Gastroesophageal sphincter (tissue), 4 donors: ENCODE data around the gene KCP. TPM values are rescaled to one million over a fixed set of nuclear protein-coding genes. Genes with fewer than 3 reads are reported as not detected.

ENCODE experiments used
- ATAC-seq: fragments of 150-250 bp; one replicate; pipeline ENCODE4 v1.9.1; 2016; ENCODE audit warnings: mild to moderate bottlenecking, moderate library complexity
- H3K27ac ChIP-seq, 4 donors: fragments of 200-600 bp; sonication (generic) in 3 of 4; 1 replicate in 3 of 4; 2 replicates in 1 of 4; pipeline ENCODE4 v1.5.1; 2016 to 2019
- H3K27me3 ChIP-seq: fragments of 200-600 bp; sonication (generic); one replicate; pipeline ENCODE4 v1.5.1; 2019
- H3K36me3 ChIP-seq, 2 donors: fragments of 200-600 bp; sonication (generic); one replicate each; pipeline ENCODE4 v1.5.1; 2019; ENCODE audit warnings: control low read depth in 1 of 2
- H3K4me1 ChIP-seq, 3 donors: fragments of 200-600 bp; sonication (generic); 1 replicate in 2 of 3; 2 replicates in 1 of 3; pipeline ENCODE4 v1.5.1; 2016 to 2019; ENCODE audit warnings: control low read depth in 2 of 3
- H3K4me3 ChIP-seq, 2 donors: fragments of 200-600 bp; sonication (generic); one replicate each; pipeline ENCODE4 v1.5.1; 2019; ENCODE audit warnings: mild to moderate bottlenecking in 1 of 2, moderate library complexity in 1 of 2
- H3K9me3 ChIP-seq, 3 donors: fragments of 200-600 bp; sonication (generic); one replicate each; pipeline ENCODE4 v1.5.1; 2017 to 2019; ENCODE audit warnings: control low read depth in 2 of 3
- EP300 ChIP-seq: sonication (generic); formaldehyde crosslinking; IDR thresholded peaks from one replicate; pipeline ENCODE4 v1.6.1; 2017; ENCODE audit warnings: antibody characterized with exemption, mild to moderate bottlenecking
- POLR2A ChIP-seq, 2 donors: fragments of 450-650 bp; IDR thresholded peaks; one replicate each; pipeline ENCODE4 v1.6.1; 2017; ENCODE audit warnings: antibody characterized with exemption in 2 of 2, mild to moderate bottlenecking in 2 of 2, moderate library complexity in 1 of 2
- POLR2AphosphoS5 ChIP-seq: sonication (generic); formaldehyde crosslinking; IDR thresholded peaks from one replicate; pipeline ENCODE4 v1.6.1; 2017; ENCODE audit warnings: antibody characterized with exemption
- WGBS, 2 donors: methylation state at CpG; one replicate each; pipeline ENCODE4 v1.1.5; 2018; ENCODE audit warnings: low coverage in 1 of 2; 5-methylcytosine and 5-hydroxymethylcytosine counted together
- total RNA-seq, 4 donors: library from RNA; depleted of rRNA; stranded (reverse); fragments of >200 nt; gene quantifications; one replicate each; pipeline ENCODE4 v1.1.0, GENCODE V29; 2016
- TF ChIP-seq, protein P1 (sequence below), 4 experiments: fragments of 200-600 bp in 2 of 4; fragments of 450-650 bp in 2 of 4; sonication (generic) in 1 of 4; IDR thresholded peaks; one replicate each; pipeline ENCODE4 v1.5.1; 2017 to 2019; ENCODE audit warnings: antibody characterized with exemption in 4 of 4, mild to moderate bottlenecking in 2 of 4, moderate library complexity in 2 of 4

The KCP gene
- under 1 TPM in 2 of 4 donors, not detected in 2; 0.31 to 0.67 TPM for total RNA-seq

DNA sequence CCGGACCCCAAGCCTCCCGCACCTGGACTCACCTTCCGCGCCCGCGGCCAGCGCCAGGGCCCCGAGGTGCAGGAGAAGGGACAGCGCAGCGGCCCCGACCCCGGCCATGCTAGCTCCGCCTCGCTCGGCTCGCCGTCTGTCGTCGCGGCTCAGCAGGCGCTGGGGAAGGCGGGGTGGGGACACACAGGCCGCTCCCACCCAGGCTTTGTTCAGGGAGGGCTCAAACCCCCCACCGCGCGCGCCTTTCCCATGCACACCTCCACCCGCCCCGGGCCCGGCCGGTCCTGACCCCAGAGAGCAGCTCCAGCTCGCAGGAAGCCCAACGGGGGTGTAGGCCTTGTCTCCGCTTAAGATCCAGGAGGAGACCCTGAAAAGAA is at the start of gene KCP:
KCP (minus strand) TSS at position 141 of the 377 bp plus-strand sequence; CDS start at position 108, 33 bp downstream.
- ATAC-seq = no peak
- WGBS, 2 donors = 38 to 100% methylated on average over 1 to 2 of the region's 34 CpGs
- peaks cover 79% of the 10 kb centered on the region for H3K27me3 ChIP-seq

DNA sequence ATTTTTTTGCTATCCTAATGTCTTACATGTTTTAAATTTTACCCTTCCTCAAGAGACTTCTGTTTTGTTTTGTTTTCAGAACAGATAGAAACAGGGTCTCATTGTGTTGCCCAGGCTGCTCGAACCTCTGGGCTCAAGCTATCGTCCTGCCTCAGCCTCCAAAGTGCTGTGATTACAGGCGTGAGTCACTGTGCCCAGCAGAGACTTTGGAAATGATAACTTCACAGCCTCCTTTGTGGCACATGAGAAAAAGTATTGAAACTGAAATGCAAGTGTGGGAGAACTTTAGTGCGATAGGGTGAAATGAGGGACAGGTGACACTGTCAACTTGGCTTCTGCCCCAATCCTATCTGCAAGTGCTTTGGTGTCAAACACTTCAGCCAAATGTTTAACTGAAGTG is 48.8 kb upstream of the KCP start:
- no peak for TF ChIP-seq EP300
- no peak for TF ChIP-seq POLR2AphosphoS5
- TF ChIP-seq, protein P1, sequence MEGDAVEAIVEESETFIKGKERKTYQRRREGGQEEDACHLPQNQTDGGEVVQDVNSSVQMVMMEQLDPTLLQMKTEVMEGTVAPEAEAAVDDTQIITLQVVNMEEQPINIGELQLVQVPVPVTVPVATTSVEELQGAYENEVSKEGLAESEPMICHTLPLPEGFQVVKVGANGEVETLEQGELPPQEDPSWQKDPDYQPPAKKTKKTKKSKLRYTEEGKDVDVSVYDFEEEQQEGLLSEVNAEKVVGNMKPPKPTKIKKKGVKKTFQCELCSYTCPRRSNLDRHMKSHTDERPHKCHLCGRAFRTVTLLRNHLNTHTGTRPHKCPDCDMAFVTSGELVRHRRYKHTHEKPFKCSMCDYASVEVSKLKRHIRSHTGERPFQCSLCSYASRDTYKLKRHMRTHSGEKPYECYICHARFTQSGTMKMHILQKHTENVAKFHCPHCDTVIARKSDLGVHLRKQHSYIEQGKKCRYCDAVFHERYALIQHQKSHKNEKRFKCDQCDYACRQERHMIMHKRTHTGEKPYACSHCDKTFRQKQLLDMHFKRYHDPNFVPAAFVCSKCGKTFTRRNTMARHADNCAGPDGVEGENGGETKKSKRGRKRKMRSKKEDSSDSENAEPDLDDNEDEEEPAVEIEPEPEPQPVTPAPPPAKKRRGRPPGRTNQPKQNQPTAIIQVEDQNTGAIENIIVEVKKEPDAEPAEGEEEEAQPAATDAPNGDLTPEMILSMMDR (IDR thresholded peaks at IDR 0.05) = no peak
- no peak for TF ChIP-seq POLR2A (IDR thresholded peaks at IDR 0.05)
- Histone ChIP-seq H3K27me3 (no peaks in the 10 kb centered on the region), H3K4me1 (peaks cover 0 to 6% (median 0%) of the 10 kb centered on the region in 3 donors), H3K27ac (no peak overlapping the region), H3K36me3 (peaks cover 0 to 94% of the 10 kb centered on the region in 2 donors), H3K4me3 (no peak overlapping the region), H3K9me3 (no peaks in the 10 kb centered on the region)
- no peak for ATAC-seq
- WGBS, 2 donors = 100% methylated on average over 1 to 4 of the region's 4 CpGs

More for the DNA sequence above, at the start of gene KCP:
- H3K4me3 ChIP-seq = peak within 1 kb of the TSS in 1 of 2 donors; percentile 40
- TF ChIP-seq, protein P1 (IDR thresholded peaks at IDR 0.05) = no peak
- H3K9me3 ChIP-seq = no peaks in the 10 kb centered on the region
- H3K4me1 ChIP-seq = peaks cover 0 to 26% (median 12%) of the 10 kb centered on the region in 3 donors
- no peaks in the 10 kb centered on the region for H3K36me3 ChIP-seq
- no peak within 1 kb of the TSS for H3K27ac ChIP-seq

DNA sequence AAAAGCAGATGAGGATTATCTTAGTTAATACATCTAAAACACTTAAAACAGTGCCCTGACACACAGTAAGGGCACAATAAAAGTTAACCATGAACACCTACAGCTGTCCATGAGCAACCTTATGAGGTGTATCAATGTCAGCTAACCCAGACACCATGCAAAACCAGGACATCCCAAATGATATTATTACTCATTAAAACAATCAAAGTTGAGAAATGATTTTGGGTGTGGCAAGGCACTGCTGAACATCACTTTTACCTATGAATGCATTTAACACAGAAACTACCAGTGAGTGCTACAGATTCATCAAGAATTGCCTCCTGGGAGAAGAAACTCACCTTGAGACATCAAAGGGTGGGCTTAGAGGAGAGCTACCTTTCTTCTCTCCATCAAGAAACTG is 45.5 kb upstream of the KCP start:
- Histone ChIP-seq H3K36me3 (peaks cover 4 to 94% of the 10 kb centered on the region in 2 donors), H3K27ac (no peak overlapping the region), H3K4me3 (no peak overlapping the region), H3K27me3 (no peaks in the 10 kb centered on the region), H3K4me1 (no peaks in the 10 kb centered on the region), H3K9me3 (no peaks in the 10 kb centered on the region)
- TF ChIP-seq, protein P1 (IDR thresholded peaks at IDR 0.05) = no peak
- TF ChIP-seq POLR2A (IDR thresholded peaks at IDR 0.05) (no peak), POLR2AphosphoS5 (no peak), EP300 (no peak)
- no peak for ATAC-seq

DNA sequence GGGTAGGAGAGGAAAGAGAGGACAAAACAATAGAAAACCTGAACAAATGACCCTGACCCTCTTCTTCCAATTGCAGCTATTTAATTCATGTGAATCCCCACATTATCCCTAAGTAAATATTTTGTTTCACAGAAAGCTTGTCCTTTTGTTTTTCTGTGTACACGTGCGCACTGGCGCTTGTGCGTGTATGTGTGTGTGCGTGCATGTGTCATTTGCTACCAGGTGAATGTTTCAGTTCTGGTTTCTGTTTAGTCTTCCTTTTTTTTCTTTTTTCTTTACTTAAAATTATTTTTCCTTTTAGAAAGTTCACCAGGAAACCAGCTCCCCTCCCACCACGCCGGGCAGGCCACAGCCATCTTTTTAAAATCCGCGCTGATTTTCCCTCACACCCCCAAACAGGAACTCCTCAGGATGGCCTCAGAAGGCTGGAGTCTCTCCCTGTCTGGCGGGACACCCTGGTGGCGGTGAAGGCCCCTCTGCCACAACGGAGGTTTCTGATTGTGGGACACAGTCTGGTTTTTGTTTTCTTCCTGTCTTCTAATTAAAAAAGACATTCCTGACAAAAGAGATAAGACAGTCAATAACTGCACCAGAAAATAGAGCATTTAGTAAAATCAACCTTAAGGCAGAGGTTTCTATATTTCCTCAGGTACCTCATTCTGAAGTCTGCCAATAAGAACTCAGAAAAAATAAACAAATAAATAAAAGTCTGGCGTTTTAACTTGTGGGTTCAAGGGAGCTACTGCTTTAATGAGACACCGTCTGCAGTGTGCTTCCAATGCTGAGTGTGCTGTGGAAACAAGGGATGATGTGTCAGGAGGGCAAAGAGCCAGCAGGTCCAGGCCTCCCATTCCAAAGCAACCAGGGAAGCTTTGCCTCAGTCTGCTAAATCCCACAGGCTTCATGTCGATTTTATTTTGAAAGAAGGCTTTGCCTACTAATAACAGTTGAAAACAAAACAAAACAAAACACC is 44.6 kb upstream of the KCP start:
- peaks cover 4 to 92% of the 10 kb centered on the region in 2 donors for H3K36me3 ChIP-seq

More for the DNA sequence above, 44.6 kb upstream of the KCP start:
- 62 to 73% methylated on average over 13 to 15 of the region's 15 CpGs for WGBS, 2 donors
- Histone ChIP-seq H3K9me3 (no peaks in the 10 kb centered on the region), H3K4me3 (no peak overlapping the region), H3K27ac (no peak overlapping the region), H3K27me3 (no peaks in the 10 kb centered on the region), H3K4me1 (no peaks in the 10 kb centered on the region)
- TF ChIP-seq, protein P1 (IDR thresholded peaks at IDR 0.05) = no peak
- TF ChIP-seq EP300 (no peak), POLR2AphosphoS5 (no peak)
- ATAC-seq = no peak
